ENCODE data around the gene TICAM2. TPM values are rescaled to one million over a fixed set of nuclear protein-coding genes. Genes with fewer than 3 reads are reported as not detected.
A peak's percentile ranks its signal among the peaks of the same experiment; 100 is the strongest.

Gene TICAM2
- total RNA-seq, 1 donor from 2014 or later, result 2.2 TPM

DNA sequence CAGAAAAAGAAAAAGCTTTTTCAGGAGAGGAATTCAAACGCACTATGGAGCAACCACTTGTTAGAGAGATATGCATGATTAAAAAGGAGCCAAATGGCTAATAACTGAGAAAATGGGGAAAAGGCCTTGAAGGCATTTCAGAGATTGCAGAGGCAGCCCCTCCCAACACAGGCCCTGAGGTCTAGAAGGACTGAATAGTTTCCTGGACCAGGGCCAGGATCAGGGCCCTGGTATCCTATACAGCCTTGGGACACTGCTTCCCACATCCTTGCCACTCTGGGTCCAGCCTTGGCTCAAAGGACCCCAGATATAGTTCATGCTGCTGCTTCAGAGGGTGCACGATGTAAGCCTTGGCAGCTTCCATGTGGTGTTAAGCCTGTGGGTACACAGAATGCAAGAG is 37.0 kb downstream of the TICAM2 start:
- no peak for DNase-seq

DNA sequence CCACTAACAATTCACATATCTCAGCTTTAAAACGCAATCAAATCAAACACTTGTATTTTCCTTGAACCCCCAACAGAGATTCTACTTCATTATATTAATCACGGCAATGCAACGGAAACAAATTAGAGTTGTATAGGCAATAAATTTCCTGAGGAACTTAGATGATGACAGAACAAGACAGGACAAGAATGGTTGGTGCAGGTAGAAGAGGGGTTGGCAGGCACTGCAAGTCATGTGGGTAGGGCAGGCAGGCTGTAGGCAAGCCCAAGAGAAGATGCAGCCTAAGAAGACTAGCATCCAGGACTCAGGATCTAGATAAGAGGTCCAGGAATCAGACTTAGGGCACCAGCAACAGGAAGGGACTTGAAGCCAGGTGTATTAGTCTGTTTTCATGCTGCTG is 41.1 kb downstream of the TICAM2 start:
- no peak for DNase-seq

DNA sequence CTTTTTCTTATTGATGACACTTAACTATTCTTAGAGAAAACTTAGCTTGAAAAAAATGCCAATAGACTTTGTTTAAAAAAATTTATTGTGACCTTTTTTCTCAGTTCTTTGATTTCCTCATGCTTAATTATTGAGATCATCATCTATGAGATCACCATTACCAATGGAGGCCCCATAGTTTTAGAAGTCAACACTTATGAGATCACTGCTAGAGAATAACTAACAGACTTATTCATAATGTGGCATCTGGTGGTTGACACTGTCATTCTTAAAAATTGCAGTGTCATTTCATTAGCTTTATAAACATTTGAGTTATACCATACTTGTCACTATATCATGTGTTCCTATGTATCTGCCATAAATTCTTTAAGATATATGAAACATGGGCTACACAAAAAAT is 42.8 kb downstream of the TICAM2 start:
- DNase-seq, result no peak

DNA sequence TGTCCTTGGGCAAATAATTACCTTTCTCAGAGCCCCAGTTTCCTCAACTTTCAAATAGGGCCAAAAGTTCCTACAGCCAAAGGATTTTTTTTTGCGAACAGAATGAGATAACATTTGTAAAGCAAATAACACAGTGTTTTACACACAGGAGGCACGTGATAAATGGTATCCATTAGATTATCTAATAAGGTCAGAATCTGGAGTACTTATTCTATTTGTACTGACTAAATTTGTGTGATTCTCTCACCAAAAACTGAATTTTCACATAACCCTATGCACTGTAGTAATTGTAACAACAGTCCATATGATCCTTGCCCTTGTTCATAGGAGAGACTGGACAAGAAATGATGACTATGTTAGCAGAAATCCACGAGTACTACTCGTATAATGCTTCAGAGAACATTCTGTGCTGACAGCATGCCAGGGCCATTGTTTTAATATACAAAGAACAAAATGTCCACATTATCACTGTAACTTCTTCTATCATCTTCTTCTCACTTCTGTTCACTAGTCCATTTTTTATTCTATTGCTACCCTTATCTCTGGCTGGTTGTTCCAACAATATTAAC is 43.8 kb downstream of the TICAM2 start:
- no peak for DNase-seq

DNA sequence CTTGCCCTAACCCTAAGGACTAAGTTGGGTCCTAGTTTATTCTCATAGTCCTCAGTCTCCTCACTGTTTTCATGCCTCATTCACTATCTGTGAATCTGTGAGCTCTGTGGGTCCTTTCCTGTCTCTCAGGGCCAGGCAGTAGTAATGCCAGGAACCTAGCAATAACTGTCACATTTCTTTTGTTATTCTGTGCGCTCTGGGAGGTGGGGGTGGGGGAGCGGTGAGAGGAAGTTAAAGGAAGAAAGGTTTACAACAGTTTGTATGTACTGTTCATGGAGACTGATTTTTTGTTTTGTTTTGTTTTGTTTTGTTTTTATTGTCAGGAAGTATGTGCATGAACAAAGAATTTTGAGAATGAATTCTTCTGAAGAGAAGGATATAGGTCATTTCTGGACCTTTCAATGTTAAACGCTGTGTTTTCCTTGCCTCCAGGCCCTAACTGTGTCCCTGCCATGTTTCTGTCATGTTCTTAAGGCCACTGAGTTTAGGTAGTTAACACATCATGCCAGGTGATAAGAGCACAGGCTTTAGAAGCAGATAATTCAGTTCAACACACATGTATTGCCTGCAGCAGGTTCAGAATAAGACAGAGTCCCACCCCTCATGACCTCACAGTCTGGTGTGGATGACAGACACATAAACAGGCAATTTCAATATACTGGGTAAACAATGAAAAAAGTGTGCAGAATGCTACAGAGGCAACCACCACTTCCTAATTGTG is 44.5 kb downstream of the TICAM2 start:
- no peak for DNase-seq

DNA sequence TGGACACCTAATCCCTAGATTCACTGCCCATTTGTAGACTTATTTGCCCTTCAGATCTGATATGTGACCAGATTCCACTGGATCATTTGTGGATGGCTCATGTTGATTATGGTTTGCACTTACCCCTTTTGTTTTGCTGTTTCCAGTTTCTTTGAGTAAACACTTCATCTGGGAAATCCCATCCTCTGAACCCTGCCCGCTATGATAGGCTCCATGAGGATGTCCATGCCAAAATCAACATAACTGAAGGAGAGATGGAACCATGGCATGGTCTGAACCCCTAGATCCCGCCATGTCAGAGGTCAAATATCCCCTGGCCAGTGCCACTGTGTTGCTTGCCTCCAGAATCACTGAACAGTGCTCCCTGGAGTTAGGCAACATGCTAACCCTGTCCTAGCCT is 46.0 kb downstream of the TICAM2 start:
- DNase-seq, result no peak

DNA sequence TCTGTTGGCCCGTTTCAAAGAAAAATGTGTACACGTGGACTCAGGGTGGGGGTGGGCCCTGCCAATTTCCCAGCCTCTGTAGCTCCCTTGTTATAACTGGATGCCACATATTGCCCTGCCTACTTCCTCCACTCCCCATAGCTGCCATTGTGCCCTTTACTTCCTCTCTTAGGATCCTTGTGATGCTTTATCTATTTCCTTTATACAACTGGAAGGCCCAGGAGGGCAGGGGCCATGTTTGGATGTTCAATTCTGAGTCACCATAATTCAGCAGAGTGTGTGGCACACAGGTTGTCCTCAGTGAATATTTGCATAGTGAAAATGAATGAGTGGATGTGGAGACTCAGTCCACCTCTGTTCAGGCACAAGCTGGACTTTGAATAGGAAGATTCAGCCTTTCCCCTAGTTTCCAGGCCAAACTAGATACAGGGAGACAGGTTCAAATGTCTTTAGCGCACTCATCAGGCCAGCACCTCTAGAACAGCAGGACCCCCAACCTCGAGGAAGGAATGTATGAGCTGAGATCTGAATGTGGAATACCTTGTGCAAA is 47.1 kb downstream of the TICAM2 start:
- no peak for DNase-seq

DNA sequence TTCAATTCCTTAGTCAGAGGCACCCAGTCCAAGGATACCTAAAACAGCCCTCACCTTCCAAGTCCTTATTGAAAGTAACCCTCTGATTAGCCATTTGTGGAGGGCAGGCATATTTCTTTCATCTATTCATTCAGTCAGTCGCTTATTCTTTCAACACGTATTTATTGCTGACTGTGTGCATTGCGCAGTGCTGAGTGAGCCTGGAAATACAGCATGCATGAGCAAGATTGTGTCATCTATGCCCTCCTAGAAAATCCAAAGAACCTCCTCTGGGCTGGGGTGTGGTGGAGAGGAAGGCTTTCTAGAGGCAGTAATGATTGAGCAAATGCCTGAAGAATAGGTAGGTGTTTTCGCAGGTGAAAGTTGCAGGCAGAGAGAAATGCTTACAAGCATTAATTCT is 49.2 kb downstream of the TICAM2 start:
- DNase-seq, result no peak

DNA sequence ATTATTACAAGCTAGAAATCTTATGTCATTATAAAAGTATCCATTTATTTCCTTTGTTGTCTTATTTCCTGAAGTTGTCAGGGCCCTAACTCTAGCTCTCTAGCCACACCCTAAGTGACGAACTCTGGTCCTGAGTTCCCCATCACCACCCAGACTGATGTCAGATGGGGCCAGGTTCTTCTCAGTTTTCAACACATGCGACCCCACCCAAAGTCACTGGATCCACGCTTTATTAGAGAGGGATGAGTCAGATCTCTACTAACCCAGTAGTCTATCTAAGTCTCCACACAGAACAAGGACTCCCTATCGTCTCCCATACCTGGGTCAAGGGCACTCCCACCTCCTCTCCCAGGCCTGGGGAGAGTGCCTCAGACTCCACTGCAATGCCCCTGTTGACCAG is 50.9 kb downstream of the TICAM2 start:
- no peak for DNase-seq

DNA sequence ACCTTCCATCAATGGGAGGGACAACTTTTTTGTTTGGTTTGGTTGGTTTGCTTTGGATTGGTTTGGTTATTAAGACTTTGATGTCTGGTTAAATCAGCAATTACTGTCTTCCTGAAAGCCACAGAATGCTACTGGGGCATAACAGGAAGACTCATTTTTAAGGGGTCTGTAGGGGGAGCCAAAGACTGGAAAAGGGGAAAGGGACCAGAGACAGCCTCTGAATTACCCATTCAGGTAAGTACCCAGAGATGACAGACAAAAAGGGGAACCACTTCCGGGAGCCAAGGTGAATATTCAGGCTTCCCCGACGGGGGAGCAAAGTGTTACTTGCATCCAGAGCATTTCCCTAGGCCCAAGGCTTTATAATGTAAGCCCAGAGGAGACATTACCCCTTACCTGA is 53.1 kb downstream of the TICAM2 start:
- DNase-seq, result no peak

DNA sequence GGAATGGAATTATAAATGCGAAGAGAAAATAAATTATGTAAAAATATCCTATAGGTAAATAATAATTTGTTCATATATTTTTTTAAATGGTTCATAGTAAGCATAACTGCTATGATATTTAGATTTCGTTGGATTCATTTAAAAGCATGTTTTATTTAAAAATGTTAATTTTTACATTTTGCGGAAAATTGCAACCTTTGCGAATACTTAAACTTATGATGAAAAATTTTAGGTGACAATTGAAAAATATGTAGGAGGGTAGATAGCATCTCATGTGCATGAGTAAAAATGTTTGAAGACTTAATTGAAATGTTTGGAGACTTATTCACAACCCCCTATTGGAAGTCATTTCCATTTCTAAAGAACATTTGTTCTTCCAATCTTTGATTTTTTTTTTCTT is 53.6 kb downstream of the TICAM2 start:
- DNase-seq, result no peak

DNA sequence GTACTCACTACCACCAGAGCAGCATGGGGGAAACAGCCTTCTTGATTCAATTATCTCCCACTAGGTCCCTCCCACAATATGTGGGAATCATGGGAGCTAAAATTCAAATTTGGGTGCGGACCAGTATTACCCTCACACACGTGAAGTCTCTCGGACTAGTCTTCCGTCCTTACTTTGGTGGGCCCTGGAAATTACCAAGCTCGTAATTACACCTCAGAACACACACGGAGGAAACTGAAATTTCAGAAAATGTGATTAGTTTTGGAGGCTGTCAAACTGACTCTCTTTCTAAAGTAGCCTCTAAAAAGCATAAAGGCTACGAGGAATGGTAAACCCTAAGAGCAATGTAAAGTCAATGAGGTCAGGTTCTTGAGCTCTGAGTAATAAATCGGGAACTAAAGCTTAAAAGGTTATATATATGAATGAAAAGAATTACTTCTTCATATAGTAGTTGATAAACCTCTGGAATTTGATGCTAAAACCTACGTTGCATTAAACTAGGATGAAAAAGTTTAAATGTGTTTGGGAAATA is 56.9 kb downstream of the TICAM2 start:
- DNase-seq, result no peak

DNA sequence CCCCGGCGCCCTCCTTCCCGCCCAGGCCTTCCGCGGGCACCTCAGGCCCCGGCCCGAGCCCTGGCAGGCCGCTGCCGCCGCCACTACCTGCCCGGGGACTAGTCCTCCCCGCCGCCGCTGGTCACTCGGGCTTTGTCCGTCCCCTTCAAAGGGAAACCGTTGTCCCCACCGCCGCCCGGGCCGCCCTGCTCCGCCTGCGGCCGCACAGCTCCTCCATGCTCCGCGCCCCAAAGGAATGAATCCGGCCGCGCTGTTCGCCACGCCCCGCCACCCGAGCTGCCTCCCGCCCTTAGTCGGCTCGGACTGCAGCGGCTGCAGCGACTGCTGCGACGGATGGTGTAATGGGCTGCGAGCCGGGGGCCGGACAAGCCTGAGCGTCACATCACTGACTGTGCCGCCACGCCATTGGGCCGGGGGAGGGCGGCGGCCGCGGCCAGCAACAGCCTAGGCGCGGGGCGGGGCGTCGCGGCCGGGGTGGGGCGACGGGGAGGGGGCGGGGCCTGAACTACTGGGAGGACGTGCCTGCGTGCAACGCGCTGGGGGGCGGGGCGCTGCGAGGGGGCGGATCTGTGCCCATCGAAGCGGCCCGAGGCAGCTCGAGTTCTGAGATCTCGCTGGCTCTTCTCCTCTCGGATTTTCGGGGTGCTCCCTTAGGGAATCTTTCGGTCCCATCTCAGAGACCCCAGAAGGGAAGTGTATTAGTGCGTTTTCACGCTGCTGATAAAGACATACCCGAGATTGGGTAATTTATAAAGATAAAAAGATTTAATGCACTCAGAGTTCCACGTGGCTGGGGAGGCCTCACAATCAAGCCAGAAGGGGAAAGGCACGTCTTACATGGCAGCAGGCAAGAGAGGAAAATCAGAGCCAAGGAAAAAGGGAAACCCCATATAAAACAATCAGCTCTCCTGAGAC is 57.6 kb downstream of the TICAM2 start, which contains the start of gene FEM1C:
Gene FEM1C, minus strand, starts transcription at position 340 of the 915 bp plus-strand sequence. CDS start 1,282 bp downstream, outside the sequence.
- peak; percentile 96 for DNase-seq

DNA sequence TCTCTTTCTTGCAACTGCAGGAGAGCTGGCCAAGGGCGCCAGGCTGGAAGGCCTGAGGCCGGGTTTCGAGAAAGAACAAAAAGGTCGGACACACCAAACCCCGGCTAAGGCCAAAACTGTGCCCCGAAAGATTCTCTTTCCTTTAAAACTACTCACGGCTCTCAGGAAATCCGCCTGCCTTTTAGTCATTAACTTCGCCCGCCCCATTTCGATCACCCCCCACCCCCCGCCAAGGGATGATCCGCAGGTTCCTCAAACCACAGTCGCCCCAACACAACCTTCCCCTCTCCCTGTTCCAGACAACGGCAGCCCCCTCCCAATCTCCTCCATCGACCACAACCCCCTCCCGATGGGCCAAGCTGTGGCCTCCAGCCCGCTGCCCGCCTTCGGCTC is 58.2 kb downstream of the TICAM2 start:
- DNase-seq, result no peak

DNA sequence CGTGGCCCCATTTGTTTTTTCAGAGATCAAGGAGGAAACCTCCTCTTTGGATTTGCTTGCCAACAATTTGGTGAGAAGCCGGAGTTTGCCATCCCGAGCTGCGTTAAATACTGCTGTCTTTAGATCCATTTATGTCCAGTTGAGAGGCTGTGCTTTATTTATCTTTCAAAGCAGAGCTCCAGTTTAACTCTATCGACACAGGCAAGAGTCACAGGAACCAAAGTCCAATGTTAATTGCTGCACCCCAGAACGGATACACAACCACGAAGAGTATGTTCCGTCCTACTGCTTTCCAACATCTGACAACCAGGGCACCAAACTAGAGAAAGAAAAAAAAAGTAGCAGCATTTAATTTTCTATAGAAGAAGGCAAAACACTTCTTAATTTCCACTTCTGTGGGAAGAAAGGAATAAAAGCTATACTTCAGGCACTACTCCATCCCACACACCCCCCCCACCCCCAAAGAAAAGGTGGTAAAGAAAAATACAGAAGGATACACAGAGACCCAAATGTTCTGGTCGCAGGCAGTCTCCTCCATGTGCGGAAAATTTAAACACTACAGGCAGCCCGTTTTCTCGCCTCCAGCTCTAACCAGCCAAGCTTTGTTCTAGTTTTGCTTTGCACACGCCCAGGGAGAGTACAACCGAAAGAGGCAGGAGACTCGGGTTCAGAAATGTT is 58.8 kb downstream of the TICAM2 start:
- DNase-seq, result peak; percentile 41

DNA sequence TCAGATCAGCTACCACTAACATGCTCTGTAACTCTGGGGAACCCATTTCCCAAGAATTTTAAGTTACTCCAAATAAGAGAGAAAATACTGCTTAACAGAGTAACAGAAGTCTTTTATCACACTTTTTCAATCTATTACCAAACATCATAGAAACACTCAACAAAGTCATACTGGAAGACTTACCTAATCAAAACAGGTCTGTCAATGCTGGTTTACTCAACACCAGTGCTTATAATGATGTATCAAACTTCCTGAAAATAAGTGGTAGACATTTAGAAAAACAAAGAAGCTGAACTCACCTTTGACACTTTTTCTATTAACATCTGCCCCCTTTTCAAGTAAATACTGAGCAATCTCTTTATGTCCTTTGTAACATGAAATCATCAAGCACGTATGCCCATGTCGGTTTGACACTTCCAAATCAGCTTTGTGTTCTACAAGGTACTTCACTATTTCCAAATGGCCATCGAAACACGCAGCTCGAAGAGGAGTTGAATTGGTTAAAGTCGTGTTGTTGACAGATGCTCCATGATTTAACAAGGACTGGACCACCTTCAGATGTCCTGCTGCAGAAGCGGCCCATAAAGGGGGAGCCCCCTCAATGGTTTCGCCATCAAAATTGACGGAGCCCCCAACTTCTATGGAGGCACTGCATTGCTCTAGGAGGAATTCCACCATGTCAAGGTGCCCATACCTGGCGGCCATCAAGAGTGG is 59.5 kb downstream of the TICAM2 start:
- no peak for DNase-seq

DNA sequence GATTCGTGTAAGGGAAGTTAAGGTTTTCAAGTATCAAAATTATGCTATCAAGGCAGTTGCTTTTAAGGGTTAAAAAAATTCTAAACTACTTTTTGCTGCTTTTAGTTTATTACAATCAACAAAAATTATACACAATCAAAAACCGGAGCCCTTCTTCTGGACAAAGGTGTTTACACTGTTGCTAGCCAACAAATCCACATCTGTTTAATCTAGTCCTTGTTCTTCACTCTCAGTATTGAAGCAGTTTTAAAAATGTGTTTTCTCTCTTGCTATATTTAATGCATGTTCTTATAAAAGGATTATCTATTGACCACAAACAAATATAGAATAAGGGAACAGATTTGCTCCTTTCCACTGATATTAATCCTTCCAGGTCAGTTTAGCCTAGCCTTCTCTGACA is 60.2 kb downstream of the TICAM2 start:
- DNase-seq, result peak; percentile 12

DNA sequence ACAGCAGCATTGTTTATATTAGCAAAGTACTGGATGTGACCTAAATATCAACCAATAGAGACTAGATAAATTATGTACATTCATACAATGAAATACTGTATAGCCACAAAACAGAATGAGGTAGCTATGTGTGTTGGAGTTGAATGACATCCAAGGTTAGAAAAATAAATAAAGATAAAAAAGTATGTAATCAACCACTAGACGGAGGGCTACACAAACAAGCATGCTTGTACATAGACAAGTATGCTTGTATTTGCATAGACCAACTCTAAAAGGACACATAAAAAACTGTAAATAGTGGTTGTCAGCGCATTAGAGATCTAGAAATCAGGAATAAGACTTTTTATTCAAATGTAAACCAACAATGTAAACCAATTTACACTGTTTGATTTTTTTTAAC is 60.7 kb downstream of the TICAM2 start:
- no peak for DNase-seq

DNA sequence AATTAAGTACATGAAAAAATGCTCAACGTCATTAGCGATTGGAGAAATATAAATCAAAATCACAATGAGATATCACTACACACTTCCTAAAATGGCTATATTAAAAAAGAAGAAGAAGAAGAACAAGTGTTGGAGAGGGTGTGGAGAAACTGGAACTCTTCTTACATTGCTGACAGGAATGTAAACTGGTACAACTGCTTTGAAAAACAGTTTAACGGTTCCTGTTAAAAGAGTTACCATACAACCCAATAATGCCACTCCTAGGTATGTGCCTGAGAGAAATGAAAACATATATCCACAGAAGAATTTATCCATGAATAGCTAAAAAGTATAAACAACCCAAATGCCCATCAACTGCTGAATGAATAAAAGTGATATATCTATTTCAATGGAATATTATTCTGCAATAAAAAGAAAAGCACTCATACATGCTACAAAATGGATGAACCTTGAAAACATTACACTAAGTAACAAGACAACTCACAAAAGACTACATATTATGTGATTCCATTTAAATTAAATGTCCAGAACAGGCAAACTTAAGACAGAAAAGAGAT is 66.7 kb downstream of the TICAM2 start:
- no peak for DNase-seq

DNA sequence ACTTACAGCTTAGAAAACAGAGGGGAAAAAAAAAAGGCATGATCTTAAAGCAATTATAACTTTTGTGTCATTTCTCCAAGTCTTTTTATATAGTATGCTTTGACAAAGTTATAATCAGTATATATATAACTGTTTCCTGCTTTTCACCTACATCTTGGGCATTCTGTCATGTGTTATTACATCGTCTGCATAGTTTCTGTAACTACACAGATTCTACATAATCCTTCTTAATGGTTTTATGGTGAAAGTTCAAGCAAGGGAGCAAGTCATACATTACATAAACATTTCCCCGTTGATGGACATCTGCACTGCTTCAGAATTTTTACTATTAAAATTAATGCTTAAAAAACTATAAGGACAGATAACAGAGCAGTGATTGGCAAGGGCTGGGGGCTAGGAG is 69.8 kb downstream of the TICAM2 start:
- DNase-seq, result no peak

DNA sequence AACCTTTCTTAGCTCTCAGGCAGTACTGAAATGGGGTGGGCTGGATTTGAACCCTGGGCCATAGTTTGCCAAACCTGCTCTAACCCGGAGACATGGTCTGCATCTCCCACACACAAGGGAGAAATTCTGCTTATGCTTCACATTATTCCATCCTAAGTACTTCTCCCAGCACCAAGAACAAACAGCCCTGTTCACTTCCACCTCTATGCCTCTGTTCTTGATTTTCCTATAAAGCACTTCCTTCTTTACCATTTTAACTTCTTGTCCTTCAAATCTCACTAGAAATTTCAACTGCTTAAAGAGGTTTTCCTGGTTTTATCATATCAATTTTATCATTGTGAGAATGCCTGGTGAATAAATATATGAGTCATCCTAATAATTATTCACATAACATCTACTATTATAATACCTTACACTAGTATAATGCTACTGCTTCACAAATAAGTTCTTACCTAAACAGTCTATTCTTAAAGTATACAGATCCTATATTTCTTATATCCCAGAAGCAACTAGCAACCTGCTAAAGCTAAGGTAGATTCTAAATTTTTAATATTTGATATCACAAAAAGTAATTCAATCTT is 70.4 kb downstream of the TICAM2 start:
- DNase-seq, result no peak

Data from skin of body (tissue), 2 donors.